SU-DHL-6 (cell line): Measurements from ENCODE around the gene BZW2.

ENCODE experiments used
- EZH2phosphoT487 ChIP-seq: fragments of 200-600 bp; sonication (generic), shearing (Covaris generic); conservative IDR thresholded peaks from 2 replicates; pipeline ENCODE4 v1.6.1; 2018; ENCODE audit warnings: mild to moderate bottlenecking, antibody characterized with exemption, low read length, moderate library complexity, mixed read lengths
- TF ChIP-seq, protein P1 (sequence below): fragments of 200-600 bp; sonication (generic); IDR thresholded peaks from one replicate; pipeline ENCODE4 v1.5.1; 2017; ENCODE audit warnings: antibody characterized with exemption, mild to moderate bottlenecking, low read length, moderate library complexity; ENCODE audit not compliant: insufficient read depth, poor library complexity, severe bottlenecking

DNA sequence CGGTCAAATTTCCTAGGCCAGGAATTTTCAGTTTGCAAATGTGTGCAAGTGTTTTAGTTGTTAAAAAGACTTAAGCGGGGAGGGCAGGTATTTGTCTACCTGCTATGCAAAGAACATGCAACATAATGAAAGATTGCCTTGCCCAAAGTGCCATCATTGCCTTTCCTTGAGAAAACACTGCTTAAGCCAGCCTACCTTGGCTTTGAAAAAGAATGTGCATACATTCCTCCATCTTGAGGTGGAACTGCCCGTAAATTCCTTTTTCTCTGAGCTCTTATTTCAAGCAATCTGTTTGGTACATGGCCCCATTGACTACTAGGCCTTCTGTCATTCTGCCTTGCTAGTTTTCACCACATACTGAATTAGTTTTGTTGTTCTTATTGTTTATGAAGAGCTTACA is 29.3 kb downstream of the BZW2 start:
- TF ChIP-seq, protein P1, sequence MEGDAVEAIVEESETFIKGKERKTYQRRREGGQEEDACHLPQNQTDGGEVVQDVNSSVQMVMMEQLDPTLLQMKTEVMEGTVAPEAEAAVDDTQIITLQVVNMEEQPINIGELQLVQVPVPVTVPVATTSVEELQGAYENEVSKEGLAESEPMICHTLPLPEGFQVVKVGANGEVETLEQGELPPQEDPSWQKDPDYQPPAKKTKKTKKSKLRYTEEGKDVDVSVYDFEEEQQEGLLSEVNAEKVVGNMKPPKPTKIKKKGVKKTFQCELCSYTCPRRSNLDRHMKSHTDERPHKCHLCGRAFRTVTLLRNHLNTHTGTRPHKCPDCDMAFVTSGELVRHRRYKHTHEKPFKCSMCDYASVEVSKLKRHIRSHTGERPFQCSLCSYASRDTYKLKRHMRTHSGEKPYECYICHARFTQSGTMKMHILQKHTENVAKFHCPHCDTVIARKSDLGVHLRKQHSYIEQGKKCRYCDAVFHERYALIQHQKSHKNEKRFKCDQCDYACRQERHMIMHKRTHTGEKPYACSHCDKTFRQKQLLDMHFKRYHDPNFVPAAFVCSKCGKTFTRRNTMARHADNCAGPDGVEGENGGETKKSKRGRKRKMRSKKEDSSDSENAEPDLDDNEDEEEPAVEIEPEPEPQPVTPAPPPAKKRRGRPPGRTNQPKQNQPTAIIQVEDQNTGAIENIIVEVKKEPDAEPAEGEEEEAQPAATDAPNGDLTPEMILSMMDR, result no peak
- TF ChIP-seq EZH2phosphoT487, result no peak
